Glomerular endothelial cell (primary cell): Measurements from ENCODE around the gene SLC25A36. TPM values are rescaled to one million over a fixed set of nuclear protein-coding genes. Genes with fewer than 3 reads are reported as not detected.

ENCODE experiments used
- DNase-seq: peaks from one replicate; pipeline ENCODE4 v3.0.0-alpha.2; 2011; ENCODE audit warnings: low read depth, low spot score; ENCODE audit errors: extremely low read depth
- total RNA-seq: library from RNA; depleted of rRNA; stranded (reverse); fragments of >200 nt; gene quantifications from 2 replicates; pipeline ENCODE4 v1.2.3, GENCODE V29; 2015

SLC25A36 gene, protein sequence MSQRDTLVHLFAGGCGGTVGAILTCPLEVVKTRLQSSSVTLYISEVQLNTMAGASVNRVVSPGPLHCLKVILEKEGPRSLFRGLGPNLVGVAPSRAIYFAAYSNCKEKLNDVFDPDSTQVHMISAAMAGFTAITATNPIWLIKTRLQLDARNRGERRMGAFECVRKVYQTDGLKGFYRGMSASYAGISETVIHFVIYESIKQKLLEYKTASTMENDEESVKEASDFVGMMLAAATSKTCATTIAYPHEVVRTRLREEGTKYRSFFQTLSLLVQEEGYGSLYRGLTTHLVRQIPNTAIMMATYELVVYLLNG
- total RNA-seq = 42.5 and 44.5 TPM in 2 replicates

DNA sequence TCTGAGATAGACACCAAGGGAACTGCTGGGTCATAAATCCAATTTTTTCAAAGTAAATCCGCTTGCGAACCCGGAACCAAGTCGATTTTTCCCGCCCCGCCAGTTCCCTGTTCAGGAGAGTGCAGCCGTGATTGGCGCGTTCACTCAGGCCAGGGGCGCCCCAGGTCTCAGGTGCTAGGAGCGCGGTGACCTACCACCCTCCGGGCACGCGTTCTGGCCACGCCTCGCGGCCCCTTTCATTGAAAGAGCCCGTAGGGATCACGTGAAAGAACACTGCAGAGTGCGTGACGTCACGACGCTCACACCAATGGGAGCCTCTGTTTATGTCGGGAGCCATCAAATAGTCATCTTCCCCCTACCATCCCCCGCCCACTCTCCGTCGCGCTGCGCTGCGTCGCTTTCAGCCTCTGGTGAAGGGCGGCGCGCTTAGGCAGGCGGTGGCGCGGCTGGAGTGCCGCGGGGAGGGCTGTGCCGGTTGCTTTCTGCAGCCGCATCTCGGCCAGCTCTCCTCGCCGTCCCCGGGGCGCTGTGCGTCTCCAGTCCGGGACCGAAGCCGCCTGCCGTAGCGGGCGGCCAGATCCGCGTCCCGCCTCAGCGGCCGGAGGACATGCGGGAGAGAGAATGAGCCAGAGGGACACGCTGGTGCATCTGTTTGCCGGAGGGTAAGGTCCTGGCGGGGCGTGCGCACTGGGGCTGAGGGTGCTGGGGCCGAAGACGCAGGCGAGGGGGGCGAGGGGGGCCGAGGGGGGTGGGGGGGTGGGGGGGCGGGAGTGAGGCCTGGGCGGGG is at the start of gene SLC25A36:
Gene SLC25A36, plus strand, starts transcription at position 403 of the 787 bp plus-strand sequence. Its CDS starts 219 bp downstream, at position 622.
- peak; percentile 87 for DNase-seq

DNA sequence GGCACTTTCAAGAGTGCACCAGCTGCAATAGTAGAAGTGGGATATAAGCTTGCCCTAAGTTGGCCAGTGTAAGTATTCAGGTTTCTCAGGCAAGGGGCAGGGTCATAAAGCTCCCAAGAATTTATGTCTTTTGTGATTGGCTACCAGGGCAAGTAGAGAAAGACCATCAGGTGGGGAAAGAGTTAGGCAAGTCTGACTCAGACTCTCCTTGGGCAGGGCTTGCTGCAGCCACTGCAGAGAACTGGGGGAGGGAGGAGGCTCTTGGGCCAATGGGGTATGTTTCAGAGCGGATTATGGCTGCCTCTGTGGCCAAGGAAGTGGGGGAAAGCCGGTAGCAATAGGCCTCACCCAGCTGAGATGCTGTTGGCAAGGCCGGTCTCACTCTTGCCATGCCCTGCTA is 44.6 kb upstream of the SLC25A36 start:
- DNase-seq = no peak

DNA sequence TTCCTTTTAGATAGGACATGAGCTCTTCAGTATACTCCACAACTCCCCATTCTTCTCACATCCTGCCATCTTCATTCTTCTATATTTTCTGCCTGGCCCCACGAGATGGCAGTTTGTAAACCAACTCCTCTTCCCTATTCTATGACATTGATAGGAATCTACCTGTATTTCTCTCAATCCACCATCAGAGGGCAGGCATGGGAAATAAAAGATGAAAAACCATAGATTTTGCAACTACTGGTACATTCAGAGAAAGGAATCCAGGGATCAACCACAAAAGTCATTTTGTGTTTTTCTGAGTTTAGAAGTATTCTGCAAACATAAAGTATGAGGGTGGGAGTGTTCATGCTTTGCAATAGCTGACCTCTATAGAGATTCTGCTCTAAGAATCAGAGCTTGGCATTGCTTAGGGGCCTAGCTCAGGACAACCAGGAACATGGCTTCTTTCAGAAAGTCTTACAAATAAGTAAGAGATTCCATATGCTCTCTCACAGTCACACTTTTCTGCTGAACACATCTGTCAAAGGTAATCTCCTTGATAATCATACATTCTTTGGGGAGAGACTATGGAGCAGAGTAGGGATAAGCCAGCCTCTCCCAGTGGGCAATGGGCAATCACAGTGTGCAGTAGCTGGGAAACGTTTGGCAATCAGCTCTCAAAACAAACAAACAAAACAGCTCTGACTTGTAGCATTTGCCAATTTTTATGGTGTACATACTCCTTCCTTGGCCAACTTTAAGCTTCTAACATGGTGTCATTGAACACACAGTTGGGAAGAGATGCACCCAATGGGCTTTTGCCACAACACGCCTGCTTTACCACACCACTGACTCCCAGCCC is 43.1 kb upstream of the SLC25A36 start:
- peak; percentile 22 for DNase-seq

DNA sequence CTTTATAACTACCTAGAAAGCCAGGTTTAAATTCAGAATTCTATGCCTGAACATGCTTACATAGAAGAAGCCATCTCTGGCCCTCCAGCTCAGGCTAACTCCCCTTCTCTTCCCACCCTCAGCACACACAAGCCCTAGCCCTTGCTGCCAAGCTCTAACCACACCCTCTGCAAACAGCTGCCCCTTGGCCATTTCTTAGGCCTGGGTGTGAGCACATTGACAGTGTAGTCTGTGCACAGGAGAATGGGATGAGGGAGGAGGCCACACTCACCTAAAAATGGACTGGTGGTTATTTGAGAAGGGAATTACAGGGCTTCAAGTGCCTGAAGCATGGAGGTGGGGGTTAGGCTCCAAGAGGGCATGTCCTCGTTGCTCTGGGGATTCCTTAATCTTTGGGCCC is 42.3 kb upstream of the SLC25A36 start:
- DNase-seq = no peak

DNA sequence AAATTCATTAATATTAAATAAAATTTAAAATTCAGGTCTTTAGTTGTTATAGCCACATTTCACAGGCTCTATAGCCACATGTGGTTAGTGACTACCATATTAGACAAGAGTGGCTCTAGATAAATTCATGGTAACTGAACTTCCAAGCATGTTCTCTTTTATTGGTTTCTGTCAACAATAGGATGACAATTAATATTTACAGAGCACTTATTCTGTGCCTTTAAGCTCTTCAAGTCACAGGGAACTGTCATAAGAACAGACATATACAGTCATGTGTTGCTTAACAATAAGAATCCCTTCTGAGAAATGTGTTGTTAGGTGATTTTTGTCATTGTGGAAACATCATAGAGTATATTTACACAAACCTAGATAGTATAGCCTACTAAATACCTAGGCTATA is 38.8 kb upstream of the SLC25A36 start:
- no peak for DNase-seq

DNA sequence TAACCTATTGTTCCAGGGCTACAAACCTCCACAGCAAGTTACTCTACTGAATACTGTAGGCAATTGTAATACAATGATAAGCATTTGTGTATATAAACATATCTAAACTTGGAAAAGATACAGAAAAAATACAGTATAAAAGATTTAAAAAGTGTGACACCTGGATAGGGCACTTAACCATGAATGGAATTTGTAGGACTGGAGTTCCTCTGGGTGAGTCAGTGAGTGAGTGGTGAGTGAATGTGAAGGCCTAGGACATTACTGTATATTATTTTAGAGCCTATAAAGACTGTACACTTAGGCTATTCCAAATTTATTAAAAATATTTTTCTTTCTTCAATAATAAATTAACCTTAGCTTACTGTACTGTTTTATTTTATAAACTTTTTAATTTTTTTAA is 38.4 kb upstream of the SLC25A36 start:
- DNase-seq = no peak

DNA sequence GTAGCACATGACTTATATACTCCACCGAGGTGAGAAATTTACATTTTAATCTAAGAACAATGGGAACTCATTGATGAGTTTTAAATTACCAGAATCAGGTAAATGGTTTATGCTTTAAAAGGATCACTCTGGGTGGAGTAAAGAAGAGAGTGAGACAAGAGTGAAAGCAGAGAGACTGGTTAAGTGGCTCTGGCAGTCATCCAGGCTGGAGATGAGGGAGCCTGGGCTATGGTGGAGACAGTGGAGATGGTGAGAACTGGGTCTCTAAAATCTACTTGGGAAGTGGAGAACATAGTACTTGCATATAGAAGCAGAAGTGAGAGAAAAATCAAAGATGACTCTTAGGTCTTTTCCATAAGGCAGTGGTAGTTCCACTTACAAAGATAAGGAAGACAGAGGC is 37.1 kb upstream of the SLC25A36 start:
- no peak for DNase-seq

DNA sequence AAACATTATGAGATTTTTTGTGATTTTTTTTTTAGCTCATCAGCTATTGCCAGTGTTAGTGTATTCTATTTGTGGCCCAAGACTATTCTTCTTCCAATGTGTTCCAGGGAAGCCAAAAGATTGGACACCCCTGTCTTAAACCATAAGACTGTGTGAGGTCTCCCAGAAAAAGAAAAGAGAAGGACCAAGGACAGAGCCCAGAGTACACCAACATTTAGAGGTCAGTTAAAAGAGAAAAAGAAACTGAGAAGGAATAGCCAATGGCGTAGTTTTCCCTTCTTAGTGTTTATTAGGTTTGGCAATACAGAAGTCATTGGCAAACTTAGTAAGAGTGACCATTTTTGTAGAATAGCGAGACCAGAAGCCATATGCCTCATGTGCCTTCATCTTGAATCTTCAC is 36.1 kb upstream of the SLC25A36 start:
- no peak for DNase-seq

DNA sequence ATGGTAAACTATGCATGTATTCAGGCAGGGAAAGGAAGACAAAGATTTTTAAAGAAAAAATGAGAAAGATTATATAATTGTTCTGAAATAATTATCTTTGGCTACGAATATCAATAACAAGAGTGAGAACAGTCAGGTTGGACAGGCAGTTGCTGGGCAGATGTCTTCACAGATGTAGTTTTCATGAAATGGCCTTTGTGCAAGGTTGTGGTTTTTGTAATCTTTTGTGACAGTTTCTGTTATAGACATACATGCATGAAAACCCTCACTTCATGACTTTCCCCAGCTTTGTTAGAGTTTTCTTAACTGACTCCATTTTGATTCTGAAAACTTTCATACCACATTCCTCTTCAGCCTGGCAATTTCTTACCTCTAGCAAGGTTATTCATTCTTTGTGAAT is 34.9 kb upstream of the SLC25A36 start:
- DNase-seq = no peak

DNA sequence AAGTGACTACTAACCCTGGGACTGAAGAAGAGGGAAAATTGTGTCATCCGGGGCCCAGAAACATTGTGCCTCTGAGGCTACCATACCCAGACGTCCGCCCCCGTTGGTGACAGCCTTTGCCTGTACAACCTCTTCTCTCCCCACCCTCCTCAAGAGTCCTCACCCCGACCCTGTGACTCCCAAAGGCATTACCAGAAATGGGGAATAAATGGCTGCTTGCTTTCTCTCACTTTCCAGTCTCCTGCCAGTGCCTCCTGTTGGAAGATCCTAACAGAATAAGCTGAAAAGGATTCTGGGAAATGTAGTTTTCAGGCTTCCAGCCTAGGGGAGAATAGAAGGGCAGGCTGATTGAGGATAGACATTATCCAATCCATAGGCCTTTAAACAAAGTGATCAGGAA is 30.8 kb upstream of the SLC25A36 start:
- no peak for DNase-seq

DNA sequence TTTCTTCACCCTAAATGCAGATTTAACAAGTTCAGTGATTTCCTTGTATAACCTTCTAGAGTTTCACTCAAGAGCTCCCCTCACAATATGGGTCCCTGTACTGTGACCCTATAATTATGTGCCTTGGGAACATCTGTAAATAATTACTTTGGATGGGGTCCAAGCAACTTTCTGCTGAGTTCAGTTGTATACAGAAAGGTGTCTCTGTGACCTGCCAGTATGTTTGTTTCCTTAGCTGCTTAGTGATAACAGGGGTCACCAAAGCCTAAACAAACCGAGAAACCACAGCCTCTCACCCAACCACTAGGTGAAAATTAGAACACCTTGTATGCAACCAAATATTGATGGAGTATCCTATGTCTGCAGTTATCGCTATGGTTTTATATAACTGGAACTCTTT is 29.8 kb upstream of the SLC25A36 start:
- DNase-seq = no peak

DNA sequence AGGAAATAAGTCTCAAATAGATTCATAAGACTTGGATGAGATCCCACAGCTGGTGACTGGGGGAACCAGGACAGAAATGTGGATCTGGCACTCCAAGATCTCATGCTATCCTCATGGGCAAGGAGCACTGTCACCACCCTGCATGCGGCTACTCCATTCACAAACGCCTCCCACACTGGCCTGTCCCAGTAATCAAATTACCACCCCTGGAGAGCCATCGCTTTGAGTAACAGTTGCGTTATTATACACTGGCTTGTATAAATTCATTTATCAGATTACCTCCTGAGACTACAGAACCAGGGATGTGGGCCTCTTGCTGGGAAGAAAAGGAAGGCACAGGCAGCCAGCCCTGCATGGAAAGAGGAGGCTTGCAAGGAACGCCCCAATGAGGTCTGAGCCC is 27.9 kb upstream of the SLC25A36 start:
- DNase-seq = no peak

DNA sequence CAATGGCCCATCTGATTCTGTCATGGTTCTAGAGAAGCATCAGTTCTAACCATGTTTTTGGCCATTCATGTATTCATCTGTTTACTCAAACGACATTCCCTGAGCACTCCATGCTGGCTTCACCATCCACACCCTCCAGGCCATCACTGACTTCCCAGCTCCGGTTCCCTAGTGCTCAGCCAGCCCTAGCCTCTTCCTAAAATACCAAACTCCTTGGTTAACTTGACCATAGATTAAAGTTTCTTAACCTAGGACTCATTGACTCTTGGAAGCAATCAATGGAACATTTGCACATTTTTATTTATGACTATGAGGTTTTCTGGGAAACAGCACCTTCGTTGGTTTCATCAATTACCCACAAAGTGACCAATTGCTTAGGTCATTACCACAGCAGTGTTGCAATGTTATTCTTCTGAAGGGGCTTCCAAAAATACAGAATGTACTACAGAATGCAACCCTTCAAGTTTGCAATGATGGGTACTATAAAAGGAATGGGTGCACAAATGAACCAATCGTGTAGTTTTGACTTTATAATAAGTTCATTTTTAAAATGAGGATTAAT is 27.2 kb upstream of the SLC25A36 start:
- DNase-seq = no peak

DNA sequence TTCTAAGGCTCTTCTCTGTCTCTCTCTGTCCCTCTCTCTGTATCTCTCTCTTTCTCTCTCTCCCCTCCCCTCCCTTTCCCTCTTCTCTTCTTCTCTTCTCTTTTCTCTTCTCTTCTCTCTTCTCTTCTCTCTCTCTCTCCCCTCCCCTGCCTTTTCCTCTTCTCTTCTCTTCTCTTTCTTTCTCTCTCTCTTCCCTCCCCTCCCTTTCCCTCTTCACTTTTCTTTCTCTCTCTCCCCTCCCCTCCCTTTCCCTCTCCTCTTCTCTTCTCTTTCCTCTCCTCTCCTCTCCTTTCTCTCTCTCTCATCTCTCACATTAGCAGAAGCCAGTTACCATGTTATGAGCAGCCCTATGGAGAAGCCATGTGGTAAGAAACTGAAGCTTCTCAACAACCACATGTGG is 25.0 kb upstream of the SLC25A36 start:
- DNase-seq = no peak

DNA sequence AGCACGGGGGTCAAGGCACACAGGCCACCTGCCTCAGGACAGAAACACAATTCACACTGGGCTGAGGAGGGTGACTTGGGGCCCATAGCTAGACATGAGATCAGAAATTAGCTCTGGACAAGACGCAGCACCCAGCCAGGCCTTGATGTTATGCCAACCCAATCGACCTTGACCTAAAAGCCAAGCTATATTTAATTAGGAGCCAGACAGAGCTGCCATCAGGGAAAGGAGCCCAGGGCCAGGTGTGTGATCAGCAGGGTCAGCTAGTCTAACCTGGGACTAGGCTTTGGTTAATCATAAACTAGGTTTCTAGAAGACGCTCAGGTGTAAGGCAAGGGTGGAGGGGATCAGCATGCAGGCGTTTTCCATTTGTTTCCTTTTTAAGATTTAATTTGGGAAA is 23.9 kb upstream of the SLC25A36 start:
- no peak for DNase-seq

DNA sequence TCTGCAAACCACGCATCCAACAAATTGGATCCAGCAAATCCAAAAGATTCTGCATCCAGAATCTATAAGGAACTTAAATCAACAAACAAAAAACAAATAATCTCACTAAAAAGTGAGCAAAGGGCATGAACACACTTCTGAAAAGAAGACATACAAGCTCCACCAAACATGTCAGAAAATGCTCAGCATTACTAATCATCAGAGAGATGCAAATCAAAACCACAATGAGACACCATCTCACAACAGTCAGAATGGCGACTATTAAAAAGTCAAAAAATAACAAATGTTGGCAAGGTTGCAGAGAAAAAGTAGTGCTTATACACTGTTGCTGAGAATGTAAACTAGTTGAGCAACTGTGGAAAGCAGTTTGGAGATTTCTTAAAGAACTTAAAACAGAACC is 21.6 kb upstream of the SLC25A36 start:
- no peak for DNase-seq

DNA sequence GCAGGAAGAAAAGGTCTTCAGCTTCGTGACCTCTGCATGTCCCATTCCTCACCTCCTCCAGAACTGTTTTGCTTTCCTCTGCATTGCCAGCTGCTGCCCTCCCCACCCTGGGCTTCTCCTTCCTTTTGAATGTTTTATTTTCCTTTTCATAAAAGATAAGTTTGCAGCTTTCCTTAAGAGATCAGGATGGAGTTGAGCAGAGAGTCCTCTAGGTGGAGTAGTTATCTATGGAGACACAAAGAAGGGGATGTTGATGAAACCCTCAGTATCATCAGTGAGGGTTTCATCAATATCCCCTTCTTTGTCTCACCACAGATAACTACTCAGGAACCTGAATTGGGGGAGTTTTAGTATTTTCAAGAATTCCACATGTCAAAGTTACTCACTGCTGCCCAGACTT is 19.0 kb upstream of the SLC25A36 start:
- DNase-seq = no peak

DNA sequence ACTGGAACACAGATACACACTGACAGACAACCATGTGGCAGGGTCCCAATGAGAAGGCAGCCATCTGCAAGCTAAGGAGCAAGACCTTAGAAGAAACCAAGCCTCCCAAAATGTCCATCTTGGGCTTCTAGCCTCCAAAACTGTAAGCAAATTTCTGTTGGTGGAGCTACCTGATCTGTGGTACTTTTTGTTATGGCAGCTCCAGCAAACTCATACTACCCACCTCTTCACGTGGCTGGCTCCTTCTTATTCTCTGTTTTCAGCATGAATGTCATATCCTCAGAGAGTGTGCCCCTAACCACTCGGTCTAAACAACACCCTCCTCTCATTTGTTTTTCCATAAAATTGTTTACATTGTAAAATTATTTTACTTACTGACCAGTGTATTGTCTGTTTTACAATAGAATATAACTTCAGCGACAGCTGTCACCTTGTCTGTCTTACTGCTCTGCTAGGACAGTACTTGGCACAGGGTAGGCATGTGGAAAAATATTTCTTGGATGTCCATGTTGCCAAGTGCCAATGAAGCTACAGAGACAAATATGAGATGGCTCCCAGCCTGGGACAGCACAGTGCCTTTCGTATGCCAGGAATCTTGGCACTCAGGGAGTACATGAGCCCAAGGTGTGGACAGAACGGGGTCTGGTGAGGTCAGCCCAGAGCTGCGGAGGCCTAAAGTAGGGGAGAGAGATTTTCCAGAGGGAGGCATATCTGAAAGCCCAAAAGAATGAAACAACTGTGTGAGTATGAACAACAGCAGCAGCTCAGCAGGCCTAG is 17.4 kb upstream of the SLC25A36 start:
- DNase-seq = no peak

DNA sequence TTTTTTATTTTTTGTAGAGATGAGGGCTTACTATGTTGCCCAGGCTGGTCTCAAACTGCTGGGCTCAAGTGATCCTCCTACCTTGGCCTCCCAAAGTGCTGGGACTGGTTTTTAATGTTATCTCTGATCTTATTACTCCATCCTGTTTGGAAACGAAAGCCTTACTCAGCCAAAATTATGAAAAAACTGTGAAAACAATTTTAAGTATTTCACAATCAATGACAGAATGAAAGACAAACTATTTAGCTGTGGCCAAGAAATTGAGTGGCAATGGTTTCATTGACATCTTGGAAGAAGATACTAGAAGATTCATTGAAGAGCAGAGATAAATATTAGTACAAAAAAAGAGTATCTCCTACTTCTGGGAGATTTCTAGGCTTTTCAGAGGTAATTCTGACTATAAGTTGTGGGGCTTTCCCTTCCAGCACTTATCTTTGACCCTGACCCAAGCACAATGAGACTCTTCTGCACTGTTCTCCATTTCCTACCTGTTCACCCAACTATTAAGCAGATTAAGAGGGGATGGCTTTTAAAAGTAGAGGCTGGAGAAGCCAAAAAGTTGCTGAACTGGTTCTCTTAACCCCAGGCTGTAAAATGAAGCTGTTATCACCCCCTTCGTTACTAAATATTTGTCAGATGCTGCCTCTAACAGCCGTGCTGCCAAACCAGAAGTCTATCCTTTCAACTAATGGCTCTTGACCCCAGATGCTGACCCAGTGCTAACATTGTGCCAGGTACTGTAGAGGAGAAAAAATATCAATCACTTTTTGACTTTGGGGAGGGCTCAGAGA is 14.2 kb upstream of the SLC25A36 start:
- DNase-seq = no peak

DNA sequence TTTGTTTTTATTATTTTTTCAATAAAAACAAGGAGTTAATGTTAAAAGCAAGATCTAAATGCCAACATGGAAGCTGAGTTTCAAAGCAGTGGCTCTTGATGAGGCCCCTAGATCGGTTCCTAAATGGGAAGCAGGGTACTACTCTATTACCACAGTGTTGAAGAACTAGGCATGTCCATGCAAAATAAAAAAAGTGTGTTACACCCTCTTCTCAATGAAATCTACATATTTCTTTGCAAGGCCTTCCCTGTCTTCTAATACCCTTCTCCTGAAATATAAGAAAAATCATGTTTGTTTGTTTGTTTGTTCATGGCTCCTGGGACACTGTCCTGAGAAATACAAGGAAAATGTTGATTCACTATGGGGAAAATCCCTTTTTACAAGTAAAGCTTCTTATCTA is 12.2 kb upstream of the SLC25A36 start:
- DNase-seq = no peak
